Epithelial cell of proximal tubule (primary cell): Measurements from ENCODE around the gene CDH23. TPM values are rescaled to one million over a fixed set of nuclear protein-coding genes. Genes with fewer than 3 reads are reported as not detected.

Source experiments
- DNase-seq: peaks from one replicate; pipeline ENCODE4 v3.0.0-alpha.2; 2011; ENCODE audit warnings: low read depth
- H3K4me3 ChIP-seq: 2 replicates; pipeline ENCODE4 v1.5.1; 2011; ENCODE audit warnings: low read depth, mild to moderate bottlenecking, low read length
- CTCF ChIP-seq: conservative IDR thresholded peaks from 2 replicates; pipeline ENCODE4 v1.5.1; 2012; ENCODE audit warnings: low read depth, mild to moderate bottlenecking, low read length
- total RNA-seq: library from RNA; depleted of rRNA; stranded (reverse); fragments of >200 nt; gene quantifications from 2 replicates; pipeline ENCODE4 v1.2.3, GENCODE V29; 2015

CDH23 gene
- total RNA-seq, 1 donor from 2014 or later: under 0.01 TPM

GRCh38 chr10:71487726-71488125 is 91.0 kb downstream of the CDH23 start:
- no peak for DNase-seq
- no peak overlapping the region for H3K4me3 ChIP-seq
- no peak for TF ChIP-seq CTCF

GRCh38 chr10:71489077-71489476 is 92.4 kb downstream of the CDH23 start:
- TF ChIP-seq CTCF: no peak
- DNase-seq: no peak
- H3K4me3 ChIP-seq: no peak overlapping the region

GRCh38 chr10:71492872-71493271 is 96.2 kb downstream of the CDH23 start:
- no peak for TF ChIP-seq CTCF
- H3K4me3 ChIP-seq: no peak overlapping the region
- no peak for DNase-seq

- no peak for DNase-seq
- TF ChIP-seq CTCF: no peak
- no peak overlapping the region for H3K4me3 ChIP-seq
Observed at GRCh38 chr10:71493741-71494140, 97.0 kb downstream of the CDH23 start.

- H3K4me3 ChIP-seq: no peak overlapping the region
- DNase-seq: no peak
- no peak for TF ChIP-seq CTCF
Observed at GRCh38 chr10:71494476-71494875, 97.8 kb downstream of the CDH23 start.

- H3K4me3 ChIP-seq: no peak overlapping the region
- DNase-seq: no peak
- no peak for TF ChIP-seq CTCF
Observed at GRCh38 chr10:71494980-71495381, 98.3 kb downstream of the CDH23 start.

- DNase-seq: no peak
- TF ChIP-seq CTCF: no peak
- no peak overlapping the region for H3K4me3 ChIP-seq
Observed at GRCh38 chr10:71496927-71497762, 100.4 kb downstream of the CDH23 start.
